Sigmoid colon (tissue), 4 donors: ENCODE data around the gene PACS1.

Source experiments
- CTCF ChIP-seq, 4 experiments: fragments of 450-650 bp in 3 of 4; fragments of 200-600 bp in 1 of 4; IDR thresholded peaks; one replicate each; pipeline ENCODE4 v1.5.1; 2016 to 2019; ENCODE audit warnings: antibody characterized with exemption in 4 of 4, mild to moderate bottlenecking in 3 of 4, moderate library complexity in 2 of 4
- EP300 ChIP-seq, 4 donors: sonication (generic); formaldehyde crosslinking; IDR thresholded peaks; one replicate each; pipeline ENCODE4 v1.6.1; 2017; ENCODE audit warnings: antibody characterized with exemption in 4 of 4
- POLR2A ChIP-seq, 2 donors: fragments of 450-650 bp; IDR thresholded peaks; one replicate each; pipeline ENCODE4 v1.6.1; 2016; ENCODE audit warnings: antibody characterized with exemption in 2 of 2, mild to moderate bottlenecking in 2 of 2, moderate library complexity in 2 of 2
- POLR2AphosphoS5 ChIP-seq, 4 donors: sonication (generic); formaldehyde crosslinking; IDR thresholded peaks; one replicate each; pipeline ENCODE4 v1.6.1; 2017; ENCODE audit warnings: antibody characterized with exemption in 4 of 4

GRCh38 chr11:66066751-66067150 is 3.3 kb upstream of the PACS1 start:
- TF ChIP-seq POLR2A (IDR thresholded peaks at IDR 0.05) (no peak), CTCF (IDR thresholded peaks at IDR 0.05) (no peak), POLR2AphosphoS5 (IDR thresholded peaks at IDR 0.05) (no peak), EP300 (IDR thresholded peaks at IDR 0.05) (no peak)
